PC-3 (cell line): ENCODE data around the gene MACROH2A1. TPM values are rescaled to one million over a fixed set of nuclear protein-coding genes. Genes with fewer than 3 reads are reported as not detected.

Experiments used
- ATAC-seq: fragments of 200-7000 bp; cut with Tn5 transposase; 2 replicates; pipeline ENCODE4 v1.9.1; 2020; ENCODE audit warnings: mild to moderate bottlenecking, moderate library complexity
- BruUV-seq: library from RNA; stranded (reverse); fragments of 400-500 nt; replicated peaks from 2 replicates; lab custom pipeline; 2021; lab: Mats Ljungman, UMichigan
- CTCF ChIA-PET: fragments of 300-600 bp; sonication (Branson Sonifier 250); formaldehyde crosslinking; loops from one replicate; lab custom pipeline; 2022; ENCODE audit warnings: antibody characterized with exemption; lab: Charles Lee
- POLR2A ChIA-PET: fragments of 300-600 bp; sonication (Branson Sonifier 250); formaldehyde crosslinking; loops from one replicate; lab custom pipeline; 2022; ENCODE audit warnings: antibody characterized with exemption; ENCODE audit not compliant: unreplicated experiment; lab: Charles Lee
- DNase-seq: peaks from one replicate; pipeline ENCODE4 v3.0.0-alpha.2; 2015
- H2AFZ ChIP-seq: fragments of 300-600 bp; sonication (generic); 2 replicates; pipeline ENCODE4 v1.6.0; 2016; ENCODE audit warnings: antibody characterized with exemption, low read length
- H3F3A ChIP-seq: fragments of 300-600 bp; sonication (generic); one replicate; pipeline ENCODE4 v1.6.0; 2017; ENCODE audit warnings: antibody characterized with exemption, low read length, control low read depth, mild to moderate bottlenecking; ENCODE audit not compliant: unreplicated experiment
- H3K27ac ChIP-seq: fragments of 300-600 bp; sonication (generic); 2 replicates; pipeline ENCODE4 v1.5.1; 2016; ENCODE audit warnings: mild to moderate bottlenecking, low read length
- H3K27me3 ChIP-seq: fragments of 300-600 bp; sonication (generic); 2 replicates; pipeline ENCODE4 v1.6.1; 2016; ENCODE audit warnings: low read length, mixed read lengths
- H3K36me3 ChIP-seq: fragments of 300-600 bp; sonication (generic); 2 replicates; pipeline ENCODE4 v1.6.1; 2016; ENCODE audit warnings: low read depth, mixed run types, low read length, mixed read lengths
- H3K4me1 ChIP-seq: fragments of 300-600 bp; sonication (generic); 2 replicates; pipeline ENCODE4 v1.5.1; 2016; ENCODE audit warnings: low read length; ENCODE audit not compliant: insufficient read depth
- H3K4me2 ChIP-seq: fragments of 300-600 bp; sonication (generic); 2 replicates; pipeline ENCODE4 v1.6.0; 2016; ENCODE audit warnings: low read length
- H3K4me3 ChIP-seq: fragments of 300-600 bp; sonication (generic); 2 replicates; pipeline ENCODE4 v1.5.1; 2016; ENCODE audit warnings: mild to moderate bottlenecking, low read length, mixed read lengths
- H3K79me2 ChIP-seq: fragments of 300-600 bp; sonication (generic); 2 replicates; pipeline ENCODE4 v1.6.1; 2017; ENCODE audit warnings: low read length, mixed read lengths
- H3K9ac ChIP-seq: fragments of 300-600 bp; sonication (generic); 2 replicates; pipeline ENCODE4 v1.6.0; 2016; ENCODE audit warnings: mild to moderate bottlenecking, low read length
- H3K9me2 ChIP-seq: fragments of 300-600 bp; sonication (generic); replicated peaks from 2 replicates; pipeline ENCODE4 v1.6.1; 2016; ENCODE audit warnings: mixed run types, low read length, mixed read lengths
- H3K9me3 ChIP-seq: fragments of 300-600 bp; sonication (generic); 2 replicates; pipeline ENCODE4 v1.6.1; 2016; ENCODE audit warnings: low read length, mixed read lengths
- H4K20me1 ChIP-seq: fragments of 300-600 bp; sonication (generic); 2 replicates; pipeline ENCODE4 v1.6.1; 2016; ENCODE audit warnings: low read length, mixed read lengths
- CTCF ChIP-seq: fragments of 300-600 bp; sonication (generic); conservative IDR thresholded peaks from 2 replicates; pipeline ENCODE4 v1.5.1; 2017; ENCODE audit warnings: antibody characterized with exemption, low read depth, mild to moderate bottlenecking, low read length
- EZH2 ChIP-seq: fragments of 300-600 bp; sonication (generic); IDR thresholded peaks from one replicate; pipeline ENCODE4 v1.6.1; 2017; ENCODE audit warnings: antibody characterized with exemption, mild to moderate bottlenecking, low read length; ENCODE audit not compliant: unreplicated experiment
- EZH2phosphoT487 ChIP-seq: fragments of 300-600 bp; sonication (generic); IDR thresholded peaks from 2 replicates; pipeline ENCODE4 v1.6.1; 2018; ENCODE audit warnings: mild to moderate bottlenecking, antibody characterized with exemption, low read length, borderline replicate concordance
- intact Hi-C: fragments of 100-400 bp; cut with micrococcal nuclease; formaldehyde crosslinking; loops from 2 replicates; pipeline ENCODE4 v1.9.0; 2023
- total RNA-seq: library from RNA; depleted of rRNA; stranded (reverse); fragments of >200 nt; gene quantifications from 2 replicates; pipeline ENCODE4 v1.2.3, GENCODE V29; 2014

Gene MACROH2A1
- total RNA-seq, 1 experiment from 2014 or later: 388 TPM

- no peak overlapping the region for H2AFZ ChIP-seq
- no peak overlapping the region for H3K4me3 ChIP-seq
- H3K9ac ChIP-seq: no peak overlapping the region
- no TSS peak for BruUV-seq
- no peak overlapping the region for H3K27ac ChIP-seq
- H3K27me3 ChIP-seq: no peaks in the 10 kb centered on the region
- no peaks in the 10 kb centered on the region for H3F3A ChIP-seq
- no peaks in the 10 kb centered on the region for H3K4me1 ChIP-seq
- no peak for DNase-seq
- H3K4me2 ChIP-seq: no peak overlapping the region
- ChIA-PET CTCF (no interaction called here), POLR2A (no interaction called here)
- H3K79me2 ChIP-seq: no peaks in the 10 kb centered on the region
- TF ChIP-seq EZH2phosphoT487 (no peak), CTCF (no peak), EZH2 (no peak)
- no peaks in the 10 kb centered on the region for H3K9me3 ChIP-seq
- no peaks in the 10 kb centered on the region for H4K20me1 ChIP-seq
- intact Hi-C loops: no loop called here
- H3K9me2 ChIP-seq: no peaks in the 10 kb centered on the region
- H3K36me3 ChIP-seq: no peaks in the 10 kb centered on the region
- no peak for ATAC-seq
Observed at GRCh38 chr5:135318037-135318436, 81.0 kb downstream of the MACROH2A1 start.

GRCh38 chr5:135317286-135317685 is 81.7 kb downstream of the MACROH2A1 start:
- no peaks in the 10 kb centered on the region for H3K9me3 ChIP-seq
- H3K4me2 ChIP-seq: no peak overlapping the region
- H3K4me3 ChIP-seq: no peak overlapping the region
- intact Hi-C loops: no loop called here
- ChIA-PET CTCF (no interaction called here), POLR2A (no interaction called here)
- no peak overlapping the region for H3K27ac ChIP-seq
- H3K27me3 ChIP-seq: no peaks in the 10 kb centered on the region
- no peak for DNase-seq
- BruUV-seq: no TSS peak
- no peaks in the 10 kb centered on the region for H3K4me1 ChIP-seq
- H3K36me3 ChIP-seq: no peaks in the 10 kb centered on the region
- H2AFZ ChIP-seq: no peak overlapping the region
- no peaks in the 10 kb centered on the region for H3F3A ChIP-seq
- H4K20me1 ChIP-seq: no peaks in the 10 kb centered on the region
- no peaks in the 10 kb centered on the region for H3K9me2 ChIP-seq
- ATAC-seq: no peak
- H3K9ac ChIP-seq: no peak overlapping the region
- no peaks in the 10 kb centered on the region for H3K79me2 ChIP-seq
- TF ChIP-seq EZH2phosphoT487 (no peak), CTCF (no peak), EZH2 (no peak)

DNA sequence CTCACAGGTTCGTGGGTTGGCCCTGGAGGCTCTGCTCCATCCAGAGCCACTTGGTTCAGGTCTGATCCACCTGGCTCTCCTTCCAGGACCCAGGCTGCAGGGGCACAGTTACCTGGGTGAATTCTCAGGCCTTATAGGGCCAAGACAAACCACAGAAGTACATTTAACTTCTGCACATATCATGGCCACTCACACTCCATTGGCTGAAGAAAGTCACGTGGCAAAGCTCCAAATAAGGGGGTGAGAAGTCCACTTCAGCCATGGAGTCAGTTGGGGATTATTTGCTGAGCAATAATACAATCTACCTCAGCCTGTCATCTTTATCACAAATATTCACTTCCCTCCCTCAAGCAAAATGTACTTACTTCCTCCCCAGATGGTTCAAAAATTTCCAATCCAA is 83.6 kb downstream of the MACROH2A1 start:
- H3K27me3 ChIP-seq: no peaks in the 10 kb centered on the region
- H3K9me3 ChIP-seq: no peaks in the 10 kb centered on the region
- no peaks in the 10 kb centered on the region for H3F3A ChIP-seq
- H3K9me2 ChIP-seq: no peaks in the 10 kb centered on the region
- CTCF ChIA-PET: no interaction called here
- no peak overlapping the region for H2AFZ ChIP-seq
- no TSS peak for BruUV-seq
- no peak overlapping the region for H3K9ac ChIP-seq
- POLR2A ChIA-PET: no interaction called here
- DNase-seq (no peak), ATAC-seq (no peak)
- H3K36me3 ChIP-seq: no peaks in the 10 kb centered on the region
- H3K27ac ChIP-seq: no peak overlapping the region
- H3K4me3 ChIP-seq: no peak overlapping the region
- no peak overlapping the region for H3K4me2 ChIP-seq
- no peak for TF ChIP-seq EZH2phosphoT487
- no peak for TF ChIP-seq CTCF
- TF ChIP-seq EZH2: no peak
- no peaks in the 10 kb centered on the region for H3K79me2 ChIP-seq
- H3K4me1 ChIP-seq: peaks cover 7% of the 10 kb centered on the region
- intact Hi-C loops: no loop called here
- H4K20me1 ChIP-seq: no peaks in the 10 kb centered on the region
